Epithelial cell of esophagus (primary cell): ENCODE results near the gene DGKE.

Source experiments
- DNase-seq: peaks from one replicate; pipeline ENCODE4 v3.0.0; 2010; ENCODE audit warnings: low read depth
- H3K4me3 ChIP-seq: 2 replicates; pipeline ENCODE4 v1.5.1; 2011; ENCODE audit warnings: mild to moderate bottlenecking, low read length, control low read depth
- CTCF ChIP-seq: IDR thresholded peaks from 2 replicates; pipeline ENCODE4 v1.5.1; 2011; ENCODE audit warnings: low read depth, mild to moderate bottlenecking, low read length, control low read depth, inconsistent platforms; ENCODE audit not compliant: insufficient read depth; ENCODE audit errors: missing control alignments

DGKE gene

GRCh38 chr17:56912105-56912999 is 78.4 kb downstream of the DGKE start:
- TF ChIP-seq CTCF = no peak
- DNase-seq = no peak
- H3K4me3 ChIP-seq = peak overlapping the region; percentile 81

DNA sequence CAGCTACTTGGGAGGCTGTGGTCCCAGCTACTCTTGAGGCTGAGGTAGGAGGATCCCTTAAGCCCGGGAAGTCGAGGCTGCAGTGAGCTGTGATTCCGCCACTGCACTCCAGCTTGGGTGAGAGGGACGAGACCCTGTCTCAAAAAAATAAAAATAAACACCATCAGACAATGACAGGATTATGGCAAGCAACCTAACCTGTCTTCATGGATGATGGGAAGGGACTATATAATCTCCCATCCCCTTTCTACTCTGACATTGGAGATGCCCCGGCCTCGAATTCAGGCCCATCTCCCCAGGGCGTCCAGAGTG is 79.0 kb downstream of the DGKE start:
- H3K4me3 ChIP-seq = peak overlapping the region; percentile 81
- no peak for TF ChIP-seq CTCF
- DNase-seq = no peak

DNA sequence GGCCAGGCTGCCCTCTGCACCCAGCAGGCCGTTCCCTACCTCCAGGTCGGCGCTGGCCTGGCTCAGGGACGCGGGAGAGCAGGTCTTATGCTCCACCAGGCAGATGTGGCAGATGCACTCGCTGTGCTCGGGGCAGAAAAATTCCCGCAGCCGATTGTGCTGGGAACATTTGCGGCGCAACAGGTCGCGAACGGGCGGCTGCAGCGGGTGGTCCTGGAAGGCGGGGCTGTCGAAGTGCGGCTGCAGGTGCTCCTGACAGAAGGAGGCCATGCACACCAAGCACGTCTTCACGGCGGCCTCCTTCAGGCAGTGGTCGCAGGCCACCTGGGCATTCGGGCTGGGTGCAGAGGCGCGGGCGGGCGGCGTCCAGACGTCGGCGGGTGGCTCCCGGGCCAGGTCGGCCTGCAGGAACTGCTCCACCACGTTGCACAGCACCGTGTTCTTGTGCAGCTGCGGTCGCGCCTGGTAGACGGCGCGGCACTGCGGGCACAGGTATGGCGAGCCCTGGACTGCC is 79.5 kb downstream of the DGKE start:
- no peak for DNase-seq
- peak overlapping the region; percentile 81 for H3K4me3 ChIP-seq
- no peak for TF ChIP-seq CTCF

DNA sequence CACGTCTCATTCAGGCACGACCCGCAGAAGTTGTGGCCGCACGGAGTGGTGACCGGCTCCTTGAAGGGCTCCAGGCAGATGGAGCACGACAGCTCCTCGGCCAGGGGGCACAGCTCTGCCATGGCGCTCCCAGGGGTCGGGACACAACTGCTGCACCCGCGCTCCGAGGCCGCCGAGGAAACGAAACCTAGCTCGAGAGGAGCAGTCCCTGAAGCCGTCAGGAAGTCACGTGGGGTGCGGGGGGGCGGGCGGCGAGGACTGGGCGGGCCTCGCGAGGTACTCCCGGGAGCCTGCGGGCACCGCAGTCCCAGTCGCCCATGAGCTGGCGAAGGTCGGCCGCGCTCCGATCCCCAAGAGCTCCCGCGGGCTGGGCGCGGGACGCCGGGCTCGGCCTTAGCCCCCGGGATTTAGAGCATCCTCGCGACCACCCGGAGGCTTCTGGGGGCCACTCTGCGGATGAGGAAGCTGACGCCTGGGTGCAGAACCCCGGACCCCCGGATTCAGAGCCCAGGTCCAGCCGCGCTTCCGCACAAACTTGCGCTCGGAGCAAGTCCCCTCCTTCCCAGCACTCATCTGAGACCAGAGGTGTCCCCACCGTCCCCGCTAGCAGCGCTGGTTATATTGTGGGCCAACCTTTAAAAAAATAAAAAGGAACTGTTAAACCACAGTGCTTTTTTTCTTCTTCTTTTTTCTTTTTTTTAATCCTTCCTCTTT is 80.1 kb downstream of the DGKE start, which contains the start of gene TRIM25:
TRIM25 (minus strand) TSS at position 183 of the 714 bp plus-strand sequence; CDS start at position 122, 61 bp downstream.
- DNase-seq = peak; percentile 94
- no peak for TF ChIP-seq CTCF
- H3K4me3 ChIP-seq = peak within 1 kb of the TSS; percentile 81

DNA sequence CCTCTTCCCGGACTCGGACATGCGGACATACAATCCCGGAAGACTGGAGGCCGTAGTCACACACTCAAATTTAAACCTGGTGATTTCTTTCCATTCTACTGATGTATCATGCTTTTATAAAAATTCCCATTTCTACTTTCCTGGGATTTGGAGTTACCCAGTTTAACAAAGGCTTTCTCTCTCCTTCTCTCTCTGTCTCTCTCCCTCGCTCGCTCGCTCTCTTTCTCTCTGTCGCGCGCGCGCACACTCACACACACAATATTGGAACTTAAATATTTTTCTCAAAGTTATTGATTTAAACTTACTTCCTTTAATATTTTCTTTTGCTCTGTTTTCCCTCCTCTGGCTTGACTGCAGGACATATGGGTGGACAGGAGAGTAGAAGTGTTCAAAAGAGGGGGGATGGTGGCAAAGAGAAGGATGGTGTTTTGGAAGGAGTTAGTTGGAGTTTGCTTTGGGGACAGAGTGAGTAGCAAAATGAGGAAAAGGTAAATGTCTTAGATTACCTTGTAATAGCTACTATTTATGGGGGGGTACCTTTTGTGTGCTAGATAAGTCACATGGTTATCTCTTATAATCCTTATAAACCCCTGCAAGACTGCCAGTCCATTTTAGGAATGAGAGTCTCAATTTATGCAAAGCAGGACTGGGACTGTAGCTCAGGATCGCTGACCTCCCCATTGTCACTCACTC is 80.8 kb downstream of the DGKE start:
- TF ChIP-seq CTCF = no peak
- no peak for DNase-seq
- H3K4me3 ChIP-seq = peak overlapping the region; percentile 81

DNA sequence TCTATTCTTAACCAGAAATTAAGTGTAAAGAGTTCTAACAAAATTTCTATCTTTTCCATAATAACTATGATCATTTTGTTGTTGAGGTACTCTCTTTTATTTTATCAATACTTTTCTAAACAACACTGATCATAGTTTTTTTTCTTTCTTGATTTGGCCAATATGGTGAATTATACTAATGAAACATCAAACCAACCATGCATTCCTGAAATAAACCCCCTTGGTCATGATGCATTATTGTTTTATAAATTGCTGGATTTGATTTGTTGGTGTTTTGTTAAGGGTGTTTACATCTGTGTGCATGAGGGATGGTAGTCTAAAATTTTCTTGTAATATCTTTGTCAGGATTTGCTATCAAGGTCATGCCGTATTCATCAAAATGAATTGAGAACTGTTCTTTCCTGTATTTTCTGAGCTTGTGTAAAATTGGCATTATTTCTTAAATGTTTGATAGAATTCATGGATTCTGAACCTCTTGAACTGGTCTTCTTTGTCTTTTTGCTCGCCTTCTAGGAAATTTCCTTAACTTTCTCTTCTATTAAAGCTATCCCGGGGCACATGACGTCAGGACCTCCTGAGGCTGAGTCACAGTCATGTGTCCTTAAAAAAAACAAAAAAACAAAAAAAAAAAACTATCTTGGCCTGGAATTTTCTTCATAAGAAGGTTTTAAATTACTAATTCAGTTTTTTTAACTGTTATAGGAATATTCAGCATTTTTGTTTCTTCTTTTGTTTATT is 83.8 kb downstream of the DGKE start:
- DNase-seq = no peak
- TF ChIP-seq CTCF = no peak
- no peak overlapping the region for H3K4me3 ChIP-seq
